BJ (cell line): ENCODE measurements around the gene TMEM255B. TPM values are rescaled to one million over a fixed set of nuclear protein-coding genes. Genes with fewer than 3 reads are reported as not detected.
"Not testable (repeated sequence)": the region's sequence is repeated elsewhere in the genome, so short reads cannot be mapped to it uniquely, and the experiment has no call there.

Source experiments
- CTCF ChIA-PET: fragments of 350-600 bp; formaldehyde crosslinking; extraction: SDS; loops from one replicate; lab custom pipeline; 2021; ENCODE audit warnings: antibody characterized with exemption, inconsistent platforms; lab: Yijun Ruan, JAX
- POLR2A ChIA-PET: fragments of 300-600 bp; sonication (Branson Sonifier 250); formaldehyde crosslinking; extraction: SDS; loops from one replicate; lab custom pipeline; 2021; ENCODE audit warnings: antibody characterized with exemption; lab: Charles Lee
- DNase-seq: peaks from one replicate; pipeline ENCODE4 v3.0.0-alpha.2; 2011; ENCODE audit warnings: low read depth
- H3K27me3 ChIP-seq: 2 replicates; pipeline ENCODE4 v1.6.0; 2011; ENCODE audit warnings: low read length; ENCODE audit not compliant: control insufficient read depth, insufficient read depth
- H3K36me3 ChIP-seq: 2 replicates; pipeline ENCODE4 v1.5.1; 2011; ENCODE audit warnings: low read length; ENCODE audit not compliant: control insufficient read depth, insufficient read depth
- H3K4me3 ChIP-seq: 2 replicates; pipeline ENCODE4 v1.5.1; 2011; ENCODE audit warnings: low read depth, mild to moderate bottlenecking, control low read depth, low read length
- polyA plus RNA-seq: library from polyadenylated mRNA; depleted of rRNA; stranded (reverse); fragments of >200 nt; gene quantifications from 2 replicates; pipeline ENCODE4 v1.2.3, GENCODE V29; 2011
- TF ChIP-seq, protein P1 (sequence below): IDR thresholded peaks from 2 replicates; pipeline ENCODE4 v1.5.1; 2011; ENCODE audit warnings: low read depth, mild to moderate bottlenecking, control low read depth, inconsistent platforms, low read length, moderate library complexity; ENCODE audit not compliant: insufficient read depth

The TMEM255B gene
- polyA plus RNA-seq, 1 experiment = 1.9 TPM

DNA sequence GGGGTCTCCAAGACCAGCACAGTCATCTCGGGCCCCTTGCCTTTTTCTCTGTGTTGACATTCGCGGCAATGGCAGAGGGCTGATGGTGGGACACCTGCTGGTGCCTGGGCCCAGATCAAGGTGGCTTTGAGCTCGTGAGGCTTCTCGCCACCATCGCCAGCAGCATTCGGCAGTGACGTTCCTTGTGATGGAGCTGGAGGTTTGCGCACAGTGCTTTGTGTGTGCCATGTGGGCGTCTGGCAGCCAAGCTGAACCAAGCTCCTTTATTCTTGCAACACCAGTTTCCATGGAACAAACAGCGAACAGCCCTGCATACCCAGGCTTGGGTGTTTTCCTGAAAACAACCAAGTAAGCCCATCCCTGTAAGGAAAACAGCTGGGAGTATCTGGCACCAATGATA, 9.1 kb upstream of the TMEM255B start:
- Histone ChIP-seq H3K27me3 (no peaks in the 10 kb centered on the region), H3K4me3 (no peak overlapping the region), H3K36me3 (no peaks in the 10 kb centered on the region)
- TF ChIP-seq, protein P1, sequence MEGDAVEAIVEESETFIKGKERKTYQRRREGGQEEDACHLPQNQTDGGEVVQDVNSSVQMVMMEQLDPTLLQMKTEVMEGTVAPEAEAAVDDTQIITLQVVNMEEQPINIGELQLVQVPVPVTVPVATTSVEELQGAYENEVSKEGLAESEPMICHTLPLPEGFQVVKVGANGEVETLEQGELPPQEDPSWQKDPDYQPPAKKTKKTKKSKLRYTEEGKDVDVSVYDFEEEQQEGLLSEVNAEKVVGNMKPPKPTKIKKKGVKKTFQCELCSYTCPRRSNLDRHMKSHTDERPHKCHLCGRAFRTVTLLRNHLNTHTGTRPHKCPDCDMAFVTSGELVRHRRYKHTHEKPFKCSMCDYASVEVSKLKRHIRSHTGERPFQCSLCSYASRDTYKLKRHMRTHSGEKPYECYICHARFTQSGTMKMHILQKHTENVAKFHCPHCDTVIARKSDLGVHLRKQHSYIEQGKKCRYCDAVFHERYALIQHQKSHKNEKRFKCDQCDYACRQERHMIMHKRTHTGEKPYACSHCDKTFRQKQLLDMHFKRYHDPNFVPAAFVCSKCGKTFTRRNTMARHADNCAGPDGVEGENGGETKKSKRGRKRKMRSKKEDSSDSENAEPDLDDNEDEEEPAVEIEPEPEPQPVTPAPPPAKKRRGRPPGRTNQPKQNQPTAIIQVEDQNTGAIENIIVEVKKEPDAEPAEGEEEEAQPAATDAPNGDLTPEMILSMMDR = no peak
- CTCF ChIA-PET = interaction anchor here (1.2 kb wide), 1 partner anchor 21 kb away, joined by 3 read pairs; no protein-coding TSS in a partner anchor
- POLR2A ChIA-PET = no interaction called here
- no peak for DNase-seq

DNA sequence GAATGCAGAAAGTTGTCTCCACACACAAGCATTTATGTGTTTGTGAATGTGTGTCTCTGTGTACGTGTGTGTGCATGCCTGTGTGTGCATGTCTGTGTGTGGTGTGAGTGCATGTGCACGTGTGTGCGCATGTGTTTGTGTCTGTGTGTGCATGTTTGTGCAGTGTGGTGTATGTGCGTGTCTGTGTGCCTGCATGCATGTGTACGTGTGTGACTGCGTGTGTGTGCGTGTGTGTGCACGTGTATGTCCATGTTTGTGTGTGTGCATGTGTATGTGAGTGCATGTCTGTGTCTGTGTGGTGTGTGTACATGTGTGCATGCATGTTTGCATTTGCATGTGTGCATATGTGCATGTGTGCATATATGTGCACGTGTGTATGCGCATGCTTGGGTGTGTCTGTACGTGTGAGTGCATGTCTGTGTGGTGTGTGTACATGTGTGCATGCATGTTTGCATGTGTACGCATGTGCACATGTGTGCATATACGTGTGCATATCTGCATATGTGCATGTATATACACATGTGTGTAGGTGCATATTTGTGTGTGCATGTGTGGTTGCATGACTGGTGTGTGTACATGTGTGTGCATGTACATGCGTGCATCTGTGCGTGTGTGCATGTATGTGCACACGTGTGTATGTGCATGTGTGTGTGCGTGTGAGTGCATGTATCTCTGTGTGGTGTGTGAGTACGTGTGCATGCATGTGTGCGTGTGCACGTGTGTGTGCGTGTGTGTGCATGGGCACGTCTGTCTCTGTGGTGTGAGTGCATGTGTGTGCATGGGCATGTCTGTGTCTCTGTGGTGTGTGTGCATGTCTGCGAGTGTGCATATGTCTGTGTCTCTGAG, 8.2 kb upstream of the TMEM255B start:
- CTCF ChIA-PET = interaction anchor here (1.2 kb wide), 1 partner anchor 22 kb away, joined by 3 read pairs; no protein-coding TSS in a partner anchor
- TF ChIP-seq, protein P1 = no peak
- no peak overlapping the region for H3K4me3 ChIP-seq
- H3K36me3 ChIP-seq = no peaks in the 10 kb centered on the region
- no peak for DNase-seq
- H3K27me3 ChIP-seq = no peaks in the 10 kb centered on the region
- POLR2A ChIA-PET = no interaction called here

DNA sequence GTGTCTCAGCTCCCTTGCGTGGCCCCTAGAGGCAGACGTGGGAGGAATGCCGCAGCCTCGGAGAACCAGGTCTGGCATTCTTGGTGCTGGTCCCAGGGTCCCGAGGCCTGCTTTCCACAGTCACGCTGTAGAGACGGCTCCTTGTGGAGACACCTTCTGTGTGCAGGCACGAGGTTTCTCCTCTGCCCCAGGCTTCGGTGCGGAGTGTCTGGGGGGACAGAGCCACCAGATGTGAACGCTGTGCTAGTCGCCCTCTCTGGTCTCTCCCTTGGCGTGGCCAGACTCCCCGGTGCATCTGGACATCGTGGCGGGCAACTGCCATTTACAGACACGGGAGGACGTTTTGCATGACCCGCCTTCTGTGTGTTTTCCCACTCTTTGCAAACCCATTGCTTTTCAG, 7.5 kb upstream of the TMEM255B start:
- POLR2A ChIA-PET = no interaction called here
- no peak for DNase-seq
- CTCF ChIA-PET = no interaction called here
- Histone ChIP-seq H3K4me3 (no peak overlapping the region), H3K27me3 (no peaks in the 10 kb centered on the region; the same call in 1 of the 2 replicates), H3K36me3 (no peaks in the 10 kb centered on the region)
- TF ChIP-seq, protein P1 = no peak

DNA sequence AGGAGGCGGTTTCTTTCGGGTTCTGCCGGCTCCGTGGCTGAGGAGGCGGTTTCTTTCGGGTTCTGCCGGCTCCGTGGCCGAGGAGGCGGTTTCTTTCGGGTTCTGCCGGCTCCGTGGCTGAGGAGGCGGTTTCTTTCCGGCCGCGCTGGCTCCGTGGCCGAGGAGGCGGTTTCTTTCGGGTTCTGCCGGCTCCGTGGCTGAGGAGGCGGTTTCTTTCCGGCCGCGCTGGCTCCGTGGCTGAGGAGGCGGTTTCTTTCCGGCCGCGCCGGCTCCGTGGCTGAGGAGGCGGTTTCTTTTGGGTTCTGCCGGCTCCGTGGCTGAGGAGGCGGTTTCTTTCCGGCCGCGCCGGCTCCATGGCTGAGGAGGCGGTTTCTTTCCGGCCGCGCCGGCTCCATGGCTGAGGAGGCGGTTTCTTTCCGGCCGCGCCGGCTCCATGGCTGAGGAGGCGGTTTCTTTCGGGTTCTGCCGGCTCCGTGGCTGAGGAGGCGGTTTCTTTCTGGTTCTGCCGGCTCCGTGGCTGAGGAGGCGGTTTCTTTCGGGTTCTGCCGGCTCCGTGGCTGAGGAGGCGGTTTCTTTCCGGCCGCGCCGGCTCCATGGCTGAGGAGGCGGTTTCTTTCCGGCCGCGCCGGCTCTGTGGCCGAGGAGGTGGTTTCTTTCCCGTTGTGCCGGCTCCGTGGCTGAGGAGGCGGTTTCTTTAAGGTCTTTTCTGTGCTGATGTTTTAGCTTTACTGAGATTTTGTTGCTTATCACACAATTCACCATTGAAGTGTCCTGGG, 6.6 kb upstream of the TMEM255B start:
- DNase-seq, POLR2A ChIA-PET, H3K4me3 ChIP-seq, H3K36me3 ChIP-seq, H3K27me3 ChIP-seq, CTCF ChIA-PET: not testable (repeated sequence)

DNA sequence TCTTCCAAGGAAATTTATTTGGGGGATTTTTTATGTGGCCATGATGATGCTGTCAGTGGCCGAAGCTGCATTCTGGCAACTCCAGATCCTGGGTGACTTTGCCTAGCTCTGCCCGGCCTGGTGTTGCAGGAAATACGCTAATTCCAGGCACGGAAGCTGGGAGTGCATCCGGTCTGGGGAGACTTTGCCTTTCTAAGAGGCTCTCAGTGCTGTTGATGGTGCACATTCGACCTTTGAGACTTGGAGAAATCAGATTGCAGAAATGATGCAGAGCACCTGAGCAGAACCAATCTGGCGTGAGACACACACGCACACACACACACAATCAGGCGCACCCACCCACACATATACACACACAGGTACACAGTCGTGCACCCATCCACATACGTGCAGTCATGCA, 5.9 kb upstream of the TMEM255B start:
- TF ChIP-seq, protein P1 = no peak
- Histone ChIP-seq H3K4me3 (no peak overlapping the region), H3K36me3 (no peaks in the 10 kb centered on the region), H3K27me3 (no peaks in the 10 kb centered on the region; the same call in 1 of the 2 replicates)
- ChIA-PET POLR2A (no interaction called here), CTCF (no interaction called here)
- DNase-seq = no peak
